ENCODE results near the gene BCL2L13.
"Not testable (repeated sequence)": the region's sequence is repeated elsewhere in the genome, so short reads cannot be mapped to it uniquely, and the experiment has no call there.

Gene BCL2L13

DNA sequence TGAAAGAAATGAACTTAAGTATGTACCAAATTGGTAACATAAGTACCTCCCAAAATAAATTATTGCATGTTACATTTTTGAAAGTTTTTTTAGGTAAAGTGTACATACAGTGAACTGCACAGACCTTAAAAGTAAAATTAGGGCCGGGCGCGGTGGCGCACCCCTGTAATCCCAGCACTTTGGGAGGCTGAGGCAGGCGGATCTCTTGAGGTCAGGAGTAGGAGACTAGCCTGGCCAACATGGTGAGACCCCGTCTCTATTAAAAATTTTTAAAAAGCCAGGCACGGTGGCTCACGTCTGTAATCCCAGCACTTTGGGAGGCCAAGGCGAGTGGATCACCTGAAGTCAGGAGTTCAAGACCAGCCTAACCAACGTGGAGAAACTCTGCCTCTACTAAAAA lies 1.7 kb upstream of the BCL2L13 start:
- DNase-seq (ENCODE audit: low spot score), result not testable (repeated sequence)

- no peak for DNase-seq (ENCODE audit: low spot score)
Observed at GRCh38 chr22:17637490-17638181, 921 bp upstream of the BCL2L13 start.

DNA sequence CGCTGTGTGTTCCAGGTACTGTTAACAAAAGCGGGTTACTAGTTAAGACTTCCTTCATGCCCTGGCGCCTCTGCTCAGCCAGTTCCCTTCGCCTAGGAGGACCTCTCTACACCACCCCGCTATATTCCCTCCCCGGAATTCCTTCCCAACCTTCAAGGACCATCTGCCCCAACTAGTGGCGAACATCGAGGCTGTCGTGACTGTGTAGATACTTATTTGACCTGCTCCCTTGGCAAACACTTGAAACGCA lies 450 bp upstream of the BCL2L13 start:
- DNase-seq (ENCODE audit: low spot score), result no peak

DNA sequence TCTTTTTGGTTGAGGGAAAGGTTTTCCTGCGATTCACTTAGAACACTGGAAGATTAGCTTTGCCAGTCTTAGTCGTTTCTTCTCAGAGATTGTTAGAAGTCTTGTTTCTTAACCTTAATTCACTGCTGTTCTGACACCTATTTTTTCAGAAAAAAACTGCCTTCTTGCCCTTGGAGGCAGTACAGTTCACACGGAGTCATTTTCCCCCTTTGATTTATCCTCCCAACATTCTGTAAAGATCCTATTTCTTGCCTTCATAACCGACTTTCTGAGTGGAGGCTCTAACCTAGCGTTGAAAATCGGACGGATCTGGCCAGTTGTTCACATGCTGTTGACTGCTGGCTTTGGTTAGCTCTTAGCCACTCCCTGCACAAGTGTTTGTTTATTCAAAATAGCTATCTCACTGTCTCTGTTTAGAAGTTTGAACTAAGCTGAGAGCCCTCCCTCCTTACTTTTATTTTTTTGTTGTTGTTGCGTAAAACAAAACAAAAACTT lies 737 bp downstream of the BCL2L13 start:
- no peak for DNase-seq (ENCODE audit: low spot score)

- no peak for DNase-seq (ENCODE audit: low spot score)
Observed at GRCh38 chr22:17641269-17641668, 2.7 kb downstream of the BCL2L13 start.

DNA sequence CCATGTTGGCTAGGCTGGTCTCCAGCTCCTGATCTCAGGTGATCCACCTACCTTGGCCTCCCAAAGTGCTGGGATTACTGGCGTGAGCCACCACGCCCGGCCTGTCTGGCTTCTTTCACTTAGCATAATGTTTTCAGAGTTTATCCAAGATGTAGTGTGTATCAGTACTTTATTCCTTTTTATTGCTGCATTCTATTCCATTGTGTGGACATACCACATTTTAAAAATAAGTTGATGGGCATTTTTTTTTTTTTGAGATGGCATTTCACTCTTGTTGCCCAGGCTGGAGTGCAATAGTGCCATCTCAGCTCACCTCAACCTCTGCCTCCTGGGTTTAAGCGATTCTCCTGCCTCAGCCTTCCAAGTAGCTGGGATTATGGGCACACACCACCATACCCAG lies 3.8 kb downstream of the BCL2L13 start:
- not testable (repeated sequence) for DNase-seq (ENCODE audit: low spot score)

- DNase-seq (ENCODE audit: low spot score), result no peak
Observed at GRCh38 chr22:17647452-17647851, 8.9 kb downstream of the BCL2L13 start.

- no peak for DNase-seq (ENCODE audit: low spot score)
Observed at GRCh38 chr22:17647991-17648390, 9.4 kb downstream of the BCL2L13 start.

DNA sequence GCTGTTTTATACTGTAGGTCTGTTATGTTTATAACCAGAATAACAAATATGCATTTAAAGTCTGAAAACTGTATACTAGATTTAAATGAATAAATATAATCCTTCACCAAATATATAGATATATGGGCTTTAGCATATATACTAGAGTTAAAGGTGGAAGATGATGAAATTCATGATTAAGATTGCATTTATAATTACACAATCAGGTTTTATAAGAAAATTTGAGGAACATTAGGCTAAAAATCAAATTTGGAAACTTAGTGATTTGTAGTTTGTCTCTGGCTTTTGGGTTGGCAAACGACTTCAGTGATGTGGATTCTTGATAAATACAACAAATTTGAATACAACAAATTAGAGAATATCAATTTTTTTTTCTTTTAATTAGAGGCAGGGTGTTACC lies 10.0 kb downstream of the BCL2L13 start:
- no peak for DNase-seq (ENCODE audit: low spot score)

GRCh38 chr22:17655289-17655688 lies 16.7 kb downstream of the BCL2L13 start:
- DNase-seq (ENCODE audit: low spot score), result no peak

GRCh38 chr22:17656870-17657395 lies 18.4 kb downstream of the BCL2L13 start:
- DNase-seq (ENCODE audit: low spot score), result no peak

- no peak for DNase-seq (ENCODE audit: low spot score)
Observed at GRCh38 chr22:17664414-17665055, 26.0 kb downstream of the BCL2L13 start.

GRCh38 chr22:17665248-17665647 lies 26.7 kb downstream of the BCL2L13 start:
- DNase-seq (ENCODE audit: low spot score), result no peak

DNA sequence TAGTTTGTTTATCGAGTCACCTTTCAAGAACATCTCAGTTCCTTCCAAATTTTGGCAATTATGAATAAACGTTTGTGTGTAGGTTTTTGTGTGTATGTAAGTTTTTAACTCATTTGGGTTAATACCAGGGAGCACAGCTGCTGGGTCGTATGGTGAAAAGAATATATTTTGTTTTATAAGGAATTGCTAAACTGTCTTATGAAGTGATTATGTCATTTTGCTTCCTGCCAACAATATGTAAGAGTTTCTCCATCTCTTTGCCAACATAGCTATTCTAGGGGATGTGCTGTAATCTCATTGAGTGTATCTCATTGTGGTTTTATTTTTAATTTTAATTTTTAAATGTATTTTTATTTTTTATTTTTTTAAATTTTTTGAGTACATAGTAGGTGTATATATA lies 27.3 kb downstream of the BCL2L13 start:
- no peak for DNase-seq (ENCODE audit: low spot score)

DNA sequence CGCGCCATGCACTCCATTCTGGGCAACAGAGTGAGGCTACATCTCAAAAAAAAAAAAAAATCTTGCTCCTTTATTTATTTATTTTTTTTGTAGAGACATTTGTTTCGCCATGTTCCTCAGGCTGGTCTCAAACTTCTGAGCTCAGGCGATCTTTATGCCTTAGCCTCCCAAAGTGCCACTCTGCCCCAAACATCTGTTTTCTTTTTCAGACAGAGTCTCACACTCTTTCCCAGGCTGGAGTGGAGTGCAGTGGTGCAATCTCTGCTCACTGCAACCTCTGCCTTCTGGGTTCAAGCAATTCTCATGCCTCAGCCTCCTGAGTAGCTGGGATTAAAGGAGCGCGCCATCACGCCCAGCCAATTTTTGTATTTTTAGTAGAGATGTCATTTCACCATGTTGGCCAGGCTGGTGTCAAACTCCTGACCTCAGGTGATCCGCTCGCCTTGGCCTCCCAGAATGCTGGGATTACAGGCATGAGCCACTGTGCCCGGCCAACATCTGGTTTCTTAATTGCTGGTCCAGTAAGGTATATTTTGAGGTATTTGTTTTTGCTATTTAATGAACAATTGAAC lies 33.0 kb downstream of the BCL2L13 start:
- not testable (repeated sequence) for DNase-seq (ENCODE audit: low spot score)

GRCh38 chr22:17672417-17672991 lies 33.9 kb downstream of the BCL2L13 start:
- DNase-seq (ENCODE audit: low spot score), result no peak

DNA sequence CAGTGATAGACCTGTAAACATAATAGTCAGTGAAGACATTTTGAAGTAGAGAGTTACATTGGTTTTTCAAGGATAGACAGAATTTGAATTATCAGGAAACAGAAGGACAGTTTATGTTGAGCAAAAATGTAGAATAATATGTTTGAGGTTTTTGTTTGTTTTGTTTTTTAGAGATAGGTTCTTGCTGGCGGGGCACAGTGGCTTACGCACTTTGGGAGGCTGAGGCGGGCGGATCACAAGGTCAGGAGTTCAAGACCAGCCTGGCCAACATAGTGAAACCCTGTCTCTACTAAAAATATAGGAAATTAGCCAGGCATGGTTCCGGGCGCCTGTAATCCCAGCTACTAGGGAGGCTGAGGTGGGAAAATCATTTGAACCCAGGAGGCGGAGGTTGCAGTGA lies 35.6 kb downstream of the BCL2L13 start:
- no peak for DNase-seq (ENCODE audit: low spot score)

- no peak for DNase-seq (ENCODE audit: low spot score)
Observed at GRCh38 chr22:17675584-17675983, 37.0 kb downstream of the BCL2L13 start.

GRCh38 chr22:17678817-17679385 lies 40.3 kb downstream of the BCL2L13 start:
- DNase-seq (ENCODE audit: low spot score), result no peak

DNA sequence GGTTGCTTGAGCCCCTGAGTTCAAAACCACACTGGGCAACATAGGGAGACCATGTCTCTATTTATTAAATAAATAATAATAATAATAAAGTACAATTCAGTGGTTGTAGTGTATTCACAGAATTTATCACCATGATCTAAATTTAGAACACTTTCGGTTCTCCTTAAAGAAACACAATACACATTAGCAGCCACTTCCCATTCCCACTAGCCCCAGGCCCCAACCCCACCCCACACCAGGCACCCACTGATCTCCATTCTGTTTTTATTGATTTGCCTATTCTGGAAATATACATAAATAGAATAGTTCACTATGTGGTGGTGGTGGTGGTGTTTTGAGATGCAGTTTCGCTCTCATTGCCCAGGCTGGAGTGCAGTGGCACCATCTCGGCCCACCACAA lies 45.7 kb downstream of the BCL2L13 start:
- no peak for DNase-seq (ENCODE audit: low spot score)

- no peak for DNase-seq (ENCODE audit: low spot score)
Observed at GRCh38 chr22:17692841-17693240, 54.3 kb downstream of the BCL2L13 start.

DNA sequence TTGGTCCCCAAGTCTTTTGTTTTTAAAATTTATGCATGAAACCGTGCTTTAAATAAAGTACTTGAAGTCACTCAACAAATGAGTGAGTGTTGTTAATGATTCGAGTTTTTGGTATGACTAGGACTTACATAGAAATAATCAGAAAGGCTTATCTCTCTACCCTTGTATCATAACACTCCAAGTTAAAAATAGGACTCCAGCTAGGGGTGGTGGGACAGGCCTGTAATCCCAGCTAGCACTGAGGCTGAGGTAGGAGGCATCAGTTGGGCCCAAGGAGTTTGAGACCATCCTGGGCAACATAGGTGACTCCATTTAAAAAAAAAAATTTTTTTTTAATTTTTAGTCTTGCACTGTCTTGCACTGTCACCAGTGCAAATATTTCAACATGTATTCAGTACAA lies 55.6 kb downstream of the BCL2L13 start:
- no peak for DNase-seq (ENCODE audit: low spot score)

GRCh38 chr22:17694752-17695151 lies 56.2 kb downstream of the BCL2L13 start:
- no peak for DNase-seq (ENCODE audit: low spot score)
